T-helper 1 cell treated with Interleukin-12 subunit alpha and Interleukin-12 subunit beta and Interleukin-4 antibody, amounts not matched to agents 30 ng/mL and 1 ng/mL, for 36 hours (primary cell): ENCODE results near the gene SEMA3B. TPM values are rescaled to one million over a fixed set of nuclear protein-coding genes. Genes with fewer than 3 reads are reported as not detected.
"Not testable (repeated sequence)": the region's sequence is repeated elsewhere in the genome, so short reads cannot be mapped to it uniquely, and the experiment has no call there.

Experiments used
- intact Hi-C: fragments of 100-400 bp; cut with micrococcal nuclease; formaldehyde crosslinking; loops from one replicate; pipeline ENCODE4 v1.15.1; 2024
- total RNA-seq: library from RNA; stranded (reverse); gene quantifications from 2 replicates; pipeline ENCODE4 v1.2.3, GENCODE V29; 2022

The SEMA3B gene
- total RNA-seq, 1 donor from 2014 or later, result 1.2 TPM

- intact Hi-C loops, result loop anchor here (2.0 to 10.0 kb wide), 8 partner anchors 42 to 1435 kb away; partner anchors contain the start of genes CISH, GMPPB, IMPDH2 and INKA1
These were observed 31.8 kb upstream of the SEMA3B start for GRCh38 chr3:50237133-50237651.

- intact Hi-C loops, result loop anchor here (1.0 to 10.0 kb wide), 9 partner anchors 22 to 1434 kb away; partner anchors contain the start of genes CISH, GMPPB, IMPDH2 and INKA1
These were observed 31.0 kb upstream of the SEMA3B start for GRCh38 chr3:50237754-50238548.

- intact Hi-C loops, result loop anchor here (1.0 to 10.0 kb wide), 7 partner anchors 22 to 1434 kb away; partner anchors contain the start of genes GMPPB, IMPDH2, INKA1 and MANF
These were observed 30.4 kb upstream of the SEMA3B start for GRCh38 chr3:50238549-50239026.

GRCh38 chr3:50239649-50240048, 29.3 kb upstream of the SEMA3B start:
- intact Hi-C loops, result loop anchor here (5.0 to 10.0 kb wide), 6 partner anchors 118 to 1433 kb away; partner anchors contain the start of genes GMPPB, IMPDH2, INKA1 and MANF

GRCh38 chr3:50241163-50241562, 27.8 kb upstream of the SEMA3B start:
- intact Hi-C loops, result no loop called here

GRCh38 chr3:50241713-50242380, 27.1 kb upstream of the SEMA3B start:
- intact Hi-C loops, result no loop called here

GRCh38 chr3:50242381-50242770, 26.6 kb upstream of the SEMA3B start:
- intact Hi-C loops, result no loop called here

GRCh38 chr3:50242851-50243542, 25.9 kb upstream of the SEMA3B start:
- intact Hi-C loops, result no loop called here

GRCh38 chr3:50243543-50243895, 25.4 kb upstream of the SEMA3B start:
- intact Hi-C loops, result no loop called here

- intact Hi-C loops, result not testable (repeated sequence)
These were observed 24.1 kb upstream of the SEMA3B start for GRCh38 chr3:50244813-50245212.

GRCh38 chr3:50245251-50245745, 23.6 kb upstream of the SEMA3B start:
- intact Hi-C loops, result no loop called here

- intact Hi-C loops, result loop anchor here (1.0 kb wide), 8 partner anchors 11 to 125 kb away; partner anchors contain the start of genes HYAL3, IFRD2 and NAA80
These were observed 23.0 kb upstream of the SEMA3B start for GRCh38 chr3:50245831-50246516.

GRCh38 chr3:50246517-50246954, 22.4 kb upstream of the SEMA3B start:
- intact Hi-C loops, result loop anchor here (1.0 kb wide), 8 partner anchors 11 to 125 kb away; partner anchors contain the start of genes HYAL3, IFRD2 and NAA80

- intact Hi-C loops, result no loop called here
These were observed 20.6 kb upstream of the SEMA3B start for GRCh38 chr3:50248387-50248786.

GRCh38 chr3:50249457-50249856, 19.5 kb upstream of the SEMA3B start:
- intact Hi-C loops, result no loop called here

- intact Hi-C loops, result no loop called here
These were observed 18.4 kb upstream of the SEMA3B start for GRCh38 chr3:50250514-50250913.

GRCh38 chr3:50251220-50251619, 17.7 kb upstream of the SEMA3B start:
- intact Hi-C loops, result no loop called here

- intact Hi-C loops, result no loop called here
These were observed 14.2 kb upstream of the SEMA3B start for GRCh38 chr3:50254577-50255250.

- intact Hi-C loops, result no loop called here
These were observed 13.7 kb upstream of the SEMA3B start for GRCh38 chr3:50255251-50255615.
